ENCODE results near the gene OMD.
A peak's percentile ranks its signal among the peaks of the same experiment; 100 is the strongest.

Gene OMD, protein sequence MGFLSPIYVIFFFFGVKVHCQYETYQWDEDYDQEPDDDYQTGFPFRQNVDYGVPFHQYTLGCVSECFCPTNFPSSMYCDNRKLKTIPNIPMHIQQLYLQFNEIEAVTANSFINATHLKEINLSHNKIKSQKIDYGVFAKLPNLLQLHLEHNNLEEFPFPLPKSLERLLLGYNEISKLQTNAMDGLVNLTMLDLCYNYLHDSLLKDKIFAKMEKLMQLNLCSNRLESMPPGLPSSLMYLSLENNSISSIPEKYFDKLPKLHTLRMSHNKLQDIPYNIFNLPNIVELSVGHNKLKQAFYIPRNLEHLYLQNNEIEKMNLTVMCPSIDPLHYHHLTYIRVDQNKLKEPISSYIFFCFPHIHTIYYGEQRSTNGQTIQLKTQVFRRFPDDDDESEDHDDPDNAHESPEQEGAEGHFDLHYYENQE

DNA sequence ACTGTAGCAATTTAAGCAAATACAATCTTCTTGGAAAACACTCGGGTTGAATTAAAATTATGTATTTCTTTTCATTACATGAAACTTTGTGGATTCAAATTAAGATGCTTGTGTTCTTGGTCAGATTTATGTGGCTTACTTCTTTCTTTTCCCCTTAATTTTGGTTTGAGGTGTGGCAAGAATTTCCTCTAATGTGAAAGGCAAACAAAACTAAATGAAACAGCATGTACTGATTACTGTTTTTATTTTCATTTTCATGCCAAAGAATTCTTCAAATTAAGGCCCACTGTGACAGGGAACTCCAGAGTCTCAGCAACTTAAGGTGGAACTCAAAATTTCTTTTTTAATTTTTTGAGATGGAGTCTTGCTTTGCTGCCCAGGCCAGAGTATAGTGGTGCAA, at the start of gene OMD:
Gene OMD, minus strand, starts transcription at position 132 of the 400 bp plus-strand sequence. CDS start 6,913 bp downstream, outside the sequence.
- peak within 1 kb of the TSS; percentile 10 for H3K4me3 ChIP-seq (ENCODE audit: low read depth, low read length)
- in situ Hi-C loops (cut with HindIII; ENCODE audit: low sequenced_read_pairs) = no loop called here
- peak; percentile 51 for DNase-seq (ENCODE audit: low read depth)
- TF ChIP-seq, protein P1, sequence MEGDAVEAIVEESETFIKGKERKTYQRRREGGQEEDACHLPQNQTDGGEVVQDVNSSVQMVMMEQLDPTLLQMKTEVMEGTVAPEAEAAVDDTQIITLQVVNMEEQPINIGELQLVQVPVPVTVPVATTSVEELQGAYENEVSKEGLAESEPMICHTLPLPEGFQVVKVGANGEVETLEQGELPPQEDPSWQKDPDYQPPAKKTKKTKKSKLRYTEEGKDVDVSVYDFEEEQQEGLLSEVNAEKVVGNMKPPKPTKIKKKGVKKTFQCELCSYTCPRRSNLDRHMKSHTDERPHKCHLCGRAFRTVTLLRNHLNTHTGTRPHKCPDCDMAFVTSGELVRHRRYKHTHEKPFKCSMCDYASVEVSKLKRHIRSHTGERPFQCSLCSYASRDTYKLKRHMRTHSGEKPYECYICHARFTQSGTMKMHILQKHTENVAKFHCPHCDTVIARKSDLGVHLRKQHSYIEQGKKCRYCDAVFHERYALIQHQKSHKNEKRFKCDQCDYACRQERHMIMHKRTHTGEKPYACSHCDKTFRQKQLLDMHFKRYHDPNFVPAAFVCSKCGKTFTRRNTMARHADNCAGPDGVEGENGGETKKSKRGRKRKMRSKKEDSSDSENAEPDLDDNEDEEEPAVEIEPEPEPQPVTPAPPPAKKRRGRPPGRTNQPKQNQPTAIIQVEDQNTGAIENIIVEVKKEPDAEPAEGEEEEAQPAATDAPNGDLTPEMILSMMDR (IDR thresholded peaks at IDR 0.05; ENCODE audit: low read depth, low read length, missing control alignments) = no peak

DNA sequence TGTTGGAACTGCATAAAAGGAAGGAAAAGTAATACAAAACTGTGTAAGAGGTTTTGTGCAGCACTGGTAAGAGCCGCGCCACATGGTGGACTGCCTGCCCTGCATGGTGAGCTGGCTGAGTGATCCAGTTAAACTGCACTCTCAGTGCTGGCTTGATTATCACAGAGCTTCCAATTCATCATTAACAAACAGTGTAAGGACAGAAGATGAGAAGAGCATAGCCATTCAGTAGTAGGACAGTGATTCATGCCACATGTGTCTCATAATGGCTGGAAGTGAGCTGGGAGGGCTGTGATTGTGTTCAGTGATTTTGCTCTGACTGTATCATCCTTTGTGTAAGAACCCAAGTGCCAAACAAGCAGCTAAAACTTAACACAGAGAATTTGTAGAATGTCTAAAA, 43.9 kb upstream of the OMD start:
- TF ChIP-seq, protein P1 (IDR thresholded peaks at IDR 0.05; ENCODE audit: low read depth, low read length, missing control alignments) = no peak
- in situ Hi-C loops (cut with HindIII; ENCODE audit: low sequenced_read_pairs) = no loop called here
- no peak for DNase-seq (ENCODE audit: low read depth)
- no peak overlapping the region for H3K4me3 ChIP-seq (ENCODE audit: low read depth, low read length)

DNA sequence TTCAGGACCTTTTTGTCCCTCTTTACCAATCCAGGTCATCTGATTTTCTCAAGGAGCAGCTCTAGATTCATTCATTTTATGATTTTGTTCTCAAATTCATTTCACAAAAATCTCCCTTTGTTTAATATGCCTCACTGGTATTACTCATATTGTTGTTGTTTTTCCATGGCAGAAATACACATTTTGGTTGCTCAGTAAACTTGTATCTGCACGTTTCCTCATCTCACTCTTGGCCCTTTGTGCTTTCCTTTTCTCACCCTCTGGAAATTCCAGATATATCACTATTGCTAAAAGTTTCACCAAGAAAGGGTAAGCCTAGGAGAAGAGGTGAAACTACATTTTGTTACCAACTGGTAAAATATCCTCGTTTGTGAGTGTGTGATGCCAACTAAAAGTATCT, 43.2 kb upstream of the OMD start:
- no peak overlapping the region for H3K4me3 ChIP-seq (ENCODE audit: low read depth, low read length)
- in situ Hi-C loops (cut with HindIII; ENCODE audit: low sequenced_read_pairs) = no loop called here
- TF ChIP-seq, protein P1 (IDR thresholded peaks at IDR 0.05; ENCODE audit: low read depth, low read length, missing control alignments) = no peak
- no peak for DNase-seq (ENCODE audit: low read depth)

DNA sequence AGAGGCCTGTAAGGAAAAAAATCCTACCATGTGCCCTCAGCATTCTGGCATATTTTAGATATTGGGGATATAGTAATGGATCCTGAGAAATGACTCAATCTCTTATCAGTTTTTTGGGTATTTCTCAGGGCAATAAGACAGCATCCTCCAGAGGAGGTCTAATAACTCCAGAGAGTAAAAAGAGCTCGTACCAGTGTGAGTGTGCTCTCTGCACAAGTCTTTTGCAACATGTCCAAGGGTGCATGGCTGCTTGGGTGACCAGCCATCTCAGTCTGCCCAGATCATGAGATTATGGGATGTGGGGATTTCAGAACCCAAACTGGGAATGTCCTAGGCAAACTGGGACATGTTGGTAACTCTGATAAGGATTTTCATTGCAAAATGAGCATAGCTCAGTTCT, 42.8 kb upstream of the OMD start:
- H3K4me3 ChIP-seq (ENCODE audit: low read depth, low read length) = no peak overlapping the region
- DNase-seq (ENCODE audit: low read depth) = no peak
- TF ChIP-seq, protein P1 (IDR thresholded peaks at IDR 0.05; ENCODE audit: low read depth, low read length, missing control alignments) = no peak
- in situ Hi-C loops (cut with HindIII; ENCODE audit: low sequenced_read_pairs) = no loop called here

DNA sequence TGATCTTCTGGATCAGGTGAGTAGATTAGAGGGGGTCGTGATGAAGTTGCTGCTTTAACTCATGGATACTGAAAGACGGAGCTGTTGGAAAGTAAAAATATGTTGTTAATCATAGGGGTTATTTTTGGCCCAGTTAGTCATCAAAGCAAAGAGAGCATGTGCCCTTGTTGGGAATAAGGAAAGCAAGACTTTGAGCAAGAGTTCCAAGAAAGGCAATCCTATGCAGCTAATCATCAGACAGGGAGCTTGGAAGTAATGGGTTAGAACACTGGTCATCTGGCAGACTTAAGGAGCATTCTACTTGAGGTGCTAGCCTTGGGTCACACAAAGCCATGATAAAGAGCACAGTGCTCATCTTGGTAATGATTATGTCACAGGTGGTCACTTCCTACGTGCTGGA, 39.7 kb upstream of the OMD start:
- no peak overlapping the region for H3K4me3 ChIP-seq (ENCODE audit: low read depth, low read length)
- in situ Hi-C loops (cut with HindIII; ENCODE audit: low sequenced_read_pairs) = no loop called here
- TF ChIP-seq, protein P1 (IDR thresholded peaks at IDR 0.05; ENCODE audit: low read depth, low read length, missing control alignments) = no peak
- peak; percentile 46 for DNase-seq (ENCODE audit: low read depth)

DNA sequence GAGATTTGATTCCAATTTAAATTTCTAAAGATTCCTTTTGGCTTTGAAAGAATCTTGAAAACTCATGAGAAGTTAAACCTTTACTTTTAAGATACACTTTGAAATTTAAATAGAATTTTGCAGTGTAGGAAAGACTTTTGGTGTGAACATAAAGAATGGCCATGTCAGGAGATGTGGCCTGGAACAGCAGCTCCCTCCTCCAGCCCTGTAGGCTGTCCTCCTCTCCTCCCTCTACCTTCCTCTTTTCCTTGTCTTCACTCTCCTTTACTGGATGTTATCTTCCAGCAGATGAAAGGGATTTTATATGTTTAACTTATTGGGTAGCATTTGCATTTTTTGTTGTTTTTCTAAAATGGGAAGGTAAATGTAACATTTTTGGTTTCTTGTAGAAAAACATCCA, 39.1 kb upstream of the OMD start:
- no peak for DNase-seq (ENCODE audit: low read depth)
- in situ Hi-C loops (cut with HindIII; ENCODE audit: low sequenced_read_pairs) = no loop called here
- TF ChIP-seq, protein P1 (IDR thresholded peaks at IDR 0.05; ENCODE audit: low read depth, low read length, missing control alignments) = no peak
- no peak overlapping the region for H3K4me3 ChIP-seq (ENCODE audit: low read depth, low read length)
